ENCODE measurements around the gene EVI5. TPM values are rescaled to one million over a fixed set of nuclear protein-coding genes. Genes with fewer than 3 reads are reported as not detected.

EVI5 gene
- total RNA-seq, 1 experiment from 2014 or later, result 31.2 TPM

DNA sequence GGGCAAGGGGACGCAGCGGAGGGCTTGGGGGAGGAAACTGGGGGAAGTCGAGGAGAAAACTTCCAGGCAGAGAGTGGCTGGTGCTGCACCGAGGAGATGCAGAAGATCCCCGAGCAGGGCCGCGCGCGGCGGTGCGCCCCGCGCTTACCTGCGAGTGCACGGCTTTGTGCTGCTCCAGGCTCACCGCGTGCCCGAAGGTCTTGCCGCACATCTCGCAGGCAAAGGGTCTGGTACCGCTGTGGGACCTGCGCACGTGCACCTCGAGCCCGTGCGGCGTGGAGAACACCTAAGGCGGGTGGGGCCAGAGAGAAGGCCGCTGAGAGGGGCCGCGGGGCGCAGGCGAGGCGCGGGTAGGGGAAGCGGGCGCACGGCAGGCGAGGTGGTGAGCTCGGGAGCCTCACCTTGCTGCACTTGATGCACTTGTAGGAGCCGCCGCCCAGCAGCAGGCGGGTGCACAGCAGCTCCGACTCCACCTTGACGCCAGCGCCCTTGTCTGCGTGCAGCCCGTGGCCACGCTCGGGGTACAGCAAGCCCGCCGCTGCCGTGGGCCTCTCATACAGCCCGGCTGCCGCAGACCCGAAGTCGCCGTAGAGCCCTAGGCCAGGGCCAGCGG is 304.6 kb downstream of the EVI5 start:
- BruUV-seq (replicated peaks), result no TSS peak
- no peaks in the 10 kb centered on the region for H3K9me3 ChIP-seq
- POLR2A ChIA-PET, result no interaction called here
- no peak overlapping the region for H3K4me3 ChIP-seq (ENCODE audit: low read depth, low read length)
- no peaks in the 10 kb centered on the region for H3K9me3 Mint-ChIP-seq (ENCODE audit: unreplicated experiment)
- TF ChIP-seq, protein P1, sequence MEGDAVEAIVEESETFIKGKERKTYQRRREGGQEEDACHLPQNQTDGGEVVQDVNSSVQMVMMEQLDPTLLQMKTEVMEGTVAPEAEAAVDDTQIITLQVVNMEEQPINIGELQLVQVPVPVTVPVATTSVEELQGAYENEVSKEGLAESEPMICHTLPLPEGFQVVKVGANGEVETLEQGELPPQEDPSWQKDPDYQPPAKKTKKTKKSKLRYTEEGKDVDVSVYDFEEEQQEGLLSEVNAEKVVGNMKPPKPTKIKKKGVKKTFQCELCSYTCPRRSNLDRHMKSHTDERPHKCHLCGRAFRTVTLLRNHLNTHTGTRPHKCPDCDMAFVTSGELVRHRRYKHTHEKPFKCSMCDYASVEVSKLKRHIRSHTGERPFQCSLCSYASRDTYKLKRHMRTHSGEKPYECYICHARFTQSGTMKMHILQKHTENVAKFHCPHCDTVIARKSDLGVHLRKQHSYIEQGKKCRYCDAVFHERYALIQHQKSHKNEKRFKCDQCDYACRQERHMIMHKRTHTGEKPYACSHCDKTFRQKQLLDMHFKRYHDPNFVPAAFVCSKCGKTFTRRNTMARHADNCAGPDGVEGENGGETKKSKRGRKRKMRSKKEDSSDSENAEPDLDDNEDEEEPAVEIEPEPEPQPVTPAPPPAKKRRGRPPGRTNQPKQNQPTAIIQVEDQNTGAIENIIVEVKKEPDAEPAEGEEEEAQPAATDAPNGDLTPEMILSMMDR (IDR thresholded peaks at IDR 0.05; ENCODE audit: insufficient read depth in 1 of 2, low read depth in 1 of 2, low read length in 1 of 2, severe bottlenecking in 1 of 2, unreplicated experiment in 1 of 2), result no peak
- intact Hi-C loops (cut with micrococcal nuclease; ENCODE audit: unreplicated experiment), result loop anchor here (5.0 to 10.0 kb wide), 3 partner anchors 38 to 166 kb away; no protein-coding TSS in a partner anchor
- DNase-seq, result no peak
- H3K27me3 ChIP-seq (replicated peaks; ENCODE audit: control insufficient read depth, insufficient read depth, low read length), result no peaks in the 10 kb centered on the region; the same call in 1 of the 2 replicates
- H3K27me3 Mint-ChIP-seq (ENCODE audit: insufficient read depth, unreplicated experiment), result no peaks in the 10 kb centered on the region
- no peak overlapping the region for H3K27ac Mint-ChIP-seq (ENCODE audit: unreplicated experiment)
- no peaks in the 10 kb centered on the region for H3K4me1 ChIP-seq
- no peaks in the 10 kb centered on the region for H3K36me3 Mint-ChIP-seq (ENCODE audit: insufficient read depth, unreplicated experiment)
- no peaks in the 10 kb centered on the region; the same call in 1 of the 2 replicates for H3K36me3 ChIP-seq (ENCODE audit: control insufficient read depth, insufficient read depth, low read length)
- CTCF ChIA-PET, result no interaction called here
- H3K4me1 Mint-ChIP-seq (ENCODE audit: low read depth, unreplicated experiment), result no peaks in the 10 kb centered on the region
- H3K4me3 Mint-ChIP-seq (ENCODE audit: unreplicated experiment), result no peak overlapping the region

DNA sequence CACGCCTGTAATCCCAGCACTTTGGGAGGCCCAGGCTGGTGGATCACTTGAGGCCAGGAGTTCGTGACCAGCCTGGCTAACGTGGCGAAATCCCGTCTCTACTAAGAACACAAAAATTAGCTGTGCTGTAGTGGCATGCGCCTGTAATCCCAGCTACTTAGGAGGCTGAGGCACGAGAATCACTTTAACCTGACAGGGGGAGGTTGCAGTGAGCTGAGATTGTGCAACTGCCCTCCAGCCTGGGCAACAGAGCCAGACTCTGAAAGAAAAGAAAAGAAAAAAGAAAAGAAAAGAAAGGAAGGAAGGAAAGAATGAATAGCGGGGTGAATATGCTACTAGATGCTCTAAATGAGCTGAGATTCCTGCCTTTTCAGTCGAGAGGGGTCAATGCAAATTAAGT is 305.3 kb downstream of the EVI5 start:
- H3K27me3 Mint-ChIP-seq (ENCODE audit: insufficient read depth, unreplicated experiment), result no peaks in the 10 kb centered on the region
- intact Hi-C loops (cut with micrococcal nuclease; ENCODE audit: unreplicated experiment), result no loop called here
- DNase-seq, result no peak
- TF ChIP-seq, protein P1 (IDR thresholded peaks at IDR 0.05; ENCODE audit: insufficient read depth in 1 of 2, low read depth in 1 of 2, low read length in 1 of 2, severe bottlenecking in 1 of 2, unreplicated experiment in 1 of 2), result no peak
- CTCF ChIA-PET, result no interaction called here
- POLR2A ChIA-PET, result no interaction called here
- no peaks in the 10 kb centered on the region for H3K4me1 Mint-ChIP-seq (ENCODE audit: low read depth, unreplicated experiment)
- Histone ChIP-seq H3K9me3 (no peaks in the 10 kb centered on the region), H3K36me3 (ENCODE audit: control insufficient read depth, insufficient read depth, low read length) (no peaks in the 10 kb centered on the region; the same call in 1 of the 2 replicates), H3K4me3 (ENCODE audit: low read depth, low read length) (no peak overlapping the region), H3K27me3 (replicated peaks; ENCODE audit: control insufficient read depth, insufficient read depth, low read length) (no peaks in the 10 kb centered on the region; the same call in 1 of the 2 replicates), H3K4me1 (no peaks in the 10 kb centered on the region)
- no peak overlapping the region for H3K4me3 Mint-ChIP-seq (ENCODE audit: unreplicated experiment)
- BruUV-seq (replicated peaks), result no TSS peak
- H3K9me3 Mint-ChIP-seq (ENCODE audit: unreplicated experiment), result no peaks in the 10 kb centered on the region
- H3K36me3 Mint-ChIP-seq (ENCODE audit: insufficient read depth, unreplicated experiment), result no peaks in the 10 kb centered on the region
- H3K27ac Mint-ChIP-seq (ENCODE audit: unreplicated experiment), result no peak overlapping the region

- Mint-ChIP-seq H3K9me3 (ENCODE audit: unreplicated experiment) (no peaks in the 10 kb centered on the region), H3K36me3 (ENCODE audit: insufficient read depth, unreplicated experiment) (no peaks in the 10 kb centered on the region), H3K4me1 (ENCODE audit: low read depth, unreplicated experiment) (no peaks in the 10 kb centered on the region), H3K27ac (ENCODE audit: unreplicated experiment) (no peak overlapping the region), H3K27me3 (ENCODE audit: insufficient read depth, unreplicated experiment) (no peaks in the 10 kb centered on the region), H3K4me3 (ENCODE audit: unreplicated experiment) (no peak overlapping the region)
- Histone ChIP-seq H3K4me1 (no peaks in the 10 kb centered on the region), H3K36me3 (ENCODE audit: control insufficient read depth, insufficient read depth, low read length) (no peaks in the 10 kb centered on the region; the same call in 1 of the 2 replicates), H3K27me3 (replicated peaks; ENCODE audit: control insufficient read depth, insufficient read depth, low read length) (no peaks in the 10 kb centered on the region), H3K4me3 (ENCODE audit: low read depth, low read length) (no peak overlapping the region), H3K9me3 (no peaks in the 10 kb centered on the region)
- ChIA-PET POLR2A (interaction anchor here (0.6 kb wide), 1 partner anchor 31 kb away, joined by 4 read pairs; no protein-coding TSS in a partner anchor), CTCF (interaction anchor here (0.8 kb wide), 1 partner anchor 168 kb away, joined by 3 read pairs; no protein-coding TSS in a partner anchor)
- TF ChIP-seq, protein P1 (IDR thresholded peaks at IDR 0.05; ENCODE audit: insufficient read depth in 1 of 2, low read depth in 1 of 2, low read length in 1 of 2, severe bottlenecking in 1 of 2, unreplicated experiment in 1 of 2), result no peak
- intact Hi-C loops (cut with micrococcal nuclease; ENCODE audit: unreplicated experiment), result no loop called here
- BruUV-seq (replicated peaks), result no TSS peak
- no peak for DNase-seq
These were observed 306.5 kb downstream of the EVI5 start for GRCh38 chr1:92478393-92478792.

Data from Caco-2 (cell line).